GM18868 (cell line): ENCODE results near the gene MUC16.

Experiments used
- ATAC-seq: cut with Tn5 transposase; IDR thresholded peaks from one replicate; pipeline ENCODE4 v1.9.1; 2021; ENCODE audit warnings: mild to moderate bottlenecking, moderate library complexity; ENCODE audit not compliant: unreplicated experiment

MUC16 gene

DNA sequence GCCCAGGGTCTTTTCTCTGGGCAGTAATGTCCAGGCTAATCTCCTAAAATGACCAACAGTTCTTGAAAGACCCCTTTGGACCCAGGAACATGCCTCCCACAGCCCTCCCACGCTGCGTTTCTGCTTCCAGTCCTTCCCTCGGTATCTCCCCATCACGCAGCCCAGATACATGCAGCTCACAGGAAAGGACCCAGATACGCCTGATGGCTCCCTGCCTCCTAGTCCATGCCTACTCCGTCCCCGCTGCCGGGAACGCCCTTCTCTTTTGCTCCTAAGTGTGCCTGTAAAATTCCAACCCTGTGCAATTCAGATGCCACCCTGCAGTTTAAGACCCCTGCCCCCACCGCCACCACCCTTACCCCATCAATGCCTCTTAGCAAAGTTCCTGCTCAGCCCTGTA, 778 bp downstream of the MUC16 start:
- ATAC-seq: no peak

DNA sequence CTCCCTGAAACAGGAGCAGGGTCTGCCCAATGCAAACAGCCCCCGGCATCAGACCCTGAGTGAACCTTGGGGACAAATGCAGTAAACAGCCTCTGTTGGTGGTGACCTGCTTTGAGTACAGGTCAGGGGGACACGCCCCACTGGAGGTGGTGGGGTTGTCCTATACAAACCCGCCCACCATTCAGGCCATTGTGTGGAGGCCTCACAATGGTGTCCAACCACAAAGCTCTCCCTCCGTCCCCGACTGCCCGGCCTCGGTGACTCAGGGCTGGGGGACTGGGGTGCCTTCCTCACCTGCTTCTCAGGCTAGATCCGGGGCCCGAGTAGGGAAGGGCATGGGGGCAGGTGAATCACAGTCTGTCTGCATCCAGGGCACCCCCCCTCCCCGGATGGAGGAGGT, 1.5 kb downstream of the MUC16 start:
- ATAC-seq: no peak

DNA sequence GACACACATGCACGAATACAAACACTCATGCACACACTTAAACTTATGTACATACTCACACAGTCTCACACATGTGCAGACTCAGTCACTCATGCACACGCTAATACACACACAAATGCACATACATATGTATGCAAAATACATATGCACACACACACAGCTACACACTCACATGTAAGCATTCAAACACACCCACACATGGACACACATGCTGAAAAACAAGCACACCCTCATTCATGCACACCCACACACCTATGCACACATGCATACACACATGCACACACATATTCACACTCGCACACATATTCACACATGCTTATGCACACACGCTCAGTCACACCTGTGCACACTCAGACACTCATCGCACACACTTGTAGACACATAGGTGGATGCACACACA, 9.3 kb downstream of the MUC16 start:
- ATAC-seq: no peak

DNA sequence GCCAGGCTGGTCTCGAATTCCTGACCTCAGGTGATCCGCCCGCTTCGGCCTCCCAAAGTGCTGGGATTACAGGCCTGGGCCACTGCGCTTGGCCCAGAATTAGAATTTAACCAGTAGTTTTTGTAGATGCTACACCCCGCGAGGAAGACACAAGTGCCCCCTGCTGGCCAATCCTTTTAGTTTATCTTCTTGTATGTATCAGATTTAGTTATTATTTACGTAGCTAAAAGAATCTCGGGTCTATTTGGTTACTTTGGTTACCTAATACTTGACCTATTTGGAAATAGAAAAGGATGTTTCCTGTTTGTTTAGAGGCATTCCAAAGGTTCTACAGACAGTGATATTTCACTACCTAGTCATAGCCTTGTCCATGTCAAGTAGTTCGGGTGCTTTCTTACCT, 22.0 kb downstream of the MUC16 start:
- ATAC-seq: no peak

DNA sequence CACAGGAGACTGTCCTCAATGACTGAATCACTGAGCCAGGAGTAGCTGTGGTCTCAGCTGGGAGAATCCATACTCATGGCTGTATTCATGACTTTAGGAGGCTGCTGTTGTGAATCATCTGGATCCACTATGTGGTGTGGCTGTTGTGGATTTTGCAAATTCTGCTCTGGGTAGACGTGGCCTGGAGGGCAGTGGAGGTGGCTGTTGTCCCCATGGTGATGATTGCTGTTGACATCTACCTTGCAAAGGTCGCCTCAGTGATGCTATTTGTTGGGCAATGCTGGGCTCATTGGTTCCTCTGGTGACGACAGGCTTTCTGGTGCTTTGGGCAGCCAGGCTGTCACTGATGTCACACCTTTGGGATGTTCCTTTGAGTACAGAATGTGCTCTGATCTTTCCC, 23.9 kb downstream of the MUC16 start:
- ATAC-seq: no peak

DNA sequence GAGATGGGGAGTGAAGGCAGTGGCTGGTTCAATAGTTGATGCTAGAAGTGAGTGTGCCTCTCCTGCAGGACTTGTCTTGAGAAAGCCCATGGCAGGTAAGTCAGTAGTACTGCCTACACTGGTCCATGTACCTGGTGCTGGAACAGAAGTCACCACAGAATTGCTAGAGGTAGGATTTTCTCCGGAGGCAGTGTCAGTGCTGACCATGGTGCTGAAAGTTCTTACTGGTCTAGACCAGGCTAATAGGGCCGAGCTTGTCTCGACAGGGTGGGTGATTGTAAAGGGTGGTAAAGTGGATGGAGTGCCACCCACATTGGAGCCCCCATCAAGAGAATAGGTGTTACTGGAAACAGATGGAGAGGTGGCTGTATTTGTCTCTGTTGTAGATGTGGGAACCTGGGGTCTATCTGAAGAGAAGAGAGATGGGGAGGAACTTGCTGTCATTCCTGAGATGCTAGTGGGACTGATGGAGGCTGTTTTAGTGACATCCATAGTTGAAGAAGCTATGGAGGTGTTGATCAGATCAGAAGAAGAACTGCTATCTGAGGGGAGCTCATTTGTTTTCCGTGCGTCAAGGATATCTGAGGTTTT, 36.6 kb downstream of the MUC16 start:
- ATAC-seq: no peak

DNA sequence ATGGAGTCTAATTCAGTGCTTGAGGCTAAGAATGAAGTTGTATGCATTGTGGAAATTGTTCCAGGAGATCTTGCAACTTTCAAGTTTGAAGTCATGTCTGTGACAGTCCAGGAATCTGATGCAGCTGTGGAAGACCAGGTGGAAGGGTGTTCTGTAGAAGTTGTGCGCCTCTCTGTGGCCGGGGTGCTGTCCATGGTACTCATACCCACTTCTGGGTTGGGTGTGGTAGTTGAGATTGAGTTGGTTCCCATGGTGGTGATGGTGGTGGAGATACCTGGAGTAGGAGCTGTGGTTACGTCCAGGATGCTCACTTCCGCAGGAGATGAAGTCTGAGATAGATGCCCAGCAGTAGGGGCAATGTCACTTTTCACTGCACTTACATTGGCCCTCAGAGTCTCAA, 44.3 kb downstream of the MUC16 start:
- no peak for ATAC-seq
